ENCODE measurements around the gene SARDH. TPM values are rescaled to one million over a fixed set of nuclear protein-coding genes. Genes with fewer than 3 reads are reported as not detected.
A peak's percentile ranks its signal among the peaks of the same experiment; 100 is the strongest.

The SARDH gene
- total RNA-seq, 4 donors from 2014 or later: 0.47 to 5.0 (median 0.95) TPM

DNA sequence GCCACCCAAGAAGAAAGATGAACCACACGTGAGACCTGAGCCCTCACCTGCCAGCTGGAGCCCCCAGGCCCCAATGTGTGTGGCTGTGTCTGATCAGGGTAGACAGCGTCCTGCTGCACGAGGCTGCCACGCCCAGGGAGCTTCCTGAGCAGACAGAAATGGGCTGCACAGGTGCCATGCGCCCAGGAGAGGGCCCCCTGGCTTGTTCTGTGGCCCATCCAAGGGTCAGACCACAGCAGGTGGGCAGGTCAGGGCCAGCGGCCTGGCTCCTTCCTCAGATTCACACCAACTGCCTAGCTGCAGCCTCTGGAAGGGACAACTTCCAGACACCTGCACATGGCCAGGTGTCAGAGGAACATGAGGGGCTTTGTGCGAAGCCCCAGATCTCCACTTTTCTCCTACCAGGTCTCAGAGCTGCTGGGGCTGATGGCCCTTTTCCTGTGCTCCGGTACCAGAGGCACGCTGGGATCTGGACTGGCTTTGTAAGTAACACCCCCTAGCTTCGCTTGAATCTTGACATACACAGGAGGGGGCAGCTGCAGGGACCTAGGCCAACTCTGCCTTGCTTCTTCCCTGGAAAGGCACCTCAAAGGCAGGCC, 10.8 kb downstream of the SARDH start:
- TF ChIP-seq, protein P1, sequence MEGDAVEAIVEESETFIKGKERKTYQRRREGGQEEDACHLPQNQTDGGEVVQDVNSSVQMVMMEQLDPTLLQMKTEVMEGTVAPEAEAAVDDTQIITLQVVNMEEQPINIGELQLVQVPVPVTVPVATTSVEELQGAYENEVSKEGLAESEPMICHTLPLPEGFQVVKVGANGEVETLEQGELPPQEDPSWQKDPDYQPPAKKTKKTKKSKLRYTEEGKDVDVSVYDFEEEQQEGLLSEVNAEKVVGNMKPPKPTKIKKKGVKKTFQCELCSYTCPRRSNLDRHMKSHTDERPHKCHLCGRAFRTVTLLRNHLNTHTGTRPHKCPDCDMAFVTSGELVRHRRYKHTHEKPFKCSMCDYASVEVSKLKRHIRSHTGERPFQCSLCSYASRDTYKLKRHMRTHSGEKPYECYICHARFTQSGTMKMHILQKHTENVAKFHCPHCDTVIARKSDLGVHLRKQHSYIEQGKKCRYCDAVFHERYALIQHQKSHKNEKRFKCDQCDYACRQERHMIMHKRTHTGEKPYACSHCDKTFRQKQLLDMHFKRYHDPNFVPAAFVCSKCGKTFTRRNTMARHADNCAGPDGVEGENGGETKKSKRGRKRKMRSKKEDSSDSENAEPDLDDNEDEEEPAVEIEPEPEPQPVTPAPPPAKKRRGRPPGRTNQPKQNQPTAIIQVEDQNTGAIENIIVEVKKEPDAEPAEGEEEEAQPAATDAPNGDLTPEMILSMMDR (IDR thresholded peaks at IDR 0.05): no peak
- no peak for TF ChIP-seq POLR2A (IDR thresholded peaks at IDR 0.05)
- Histone ChIP-seq H3K36me3 (no peaks in the 10 kb centered on the region), H3K4me3 (no peak overlapping the region), H3K9me3 (no peaks in the 10 kb centered on the region), H3K27ac (no peak overlapping the region), H3K4me1 (no peaks in the 10 kb centered on the region), H3K27me3 (no peaks in the 10 kb centered on the region)
- DNase-seq: peak in 2 of 3 donors; percentile 13 to 59

DNA sequence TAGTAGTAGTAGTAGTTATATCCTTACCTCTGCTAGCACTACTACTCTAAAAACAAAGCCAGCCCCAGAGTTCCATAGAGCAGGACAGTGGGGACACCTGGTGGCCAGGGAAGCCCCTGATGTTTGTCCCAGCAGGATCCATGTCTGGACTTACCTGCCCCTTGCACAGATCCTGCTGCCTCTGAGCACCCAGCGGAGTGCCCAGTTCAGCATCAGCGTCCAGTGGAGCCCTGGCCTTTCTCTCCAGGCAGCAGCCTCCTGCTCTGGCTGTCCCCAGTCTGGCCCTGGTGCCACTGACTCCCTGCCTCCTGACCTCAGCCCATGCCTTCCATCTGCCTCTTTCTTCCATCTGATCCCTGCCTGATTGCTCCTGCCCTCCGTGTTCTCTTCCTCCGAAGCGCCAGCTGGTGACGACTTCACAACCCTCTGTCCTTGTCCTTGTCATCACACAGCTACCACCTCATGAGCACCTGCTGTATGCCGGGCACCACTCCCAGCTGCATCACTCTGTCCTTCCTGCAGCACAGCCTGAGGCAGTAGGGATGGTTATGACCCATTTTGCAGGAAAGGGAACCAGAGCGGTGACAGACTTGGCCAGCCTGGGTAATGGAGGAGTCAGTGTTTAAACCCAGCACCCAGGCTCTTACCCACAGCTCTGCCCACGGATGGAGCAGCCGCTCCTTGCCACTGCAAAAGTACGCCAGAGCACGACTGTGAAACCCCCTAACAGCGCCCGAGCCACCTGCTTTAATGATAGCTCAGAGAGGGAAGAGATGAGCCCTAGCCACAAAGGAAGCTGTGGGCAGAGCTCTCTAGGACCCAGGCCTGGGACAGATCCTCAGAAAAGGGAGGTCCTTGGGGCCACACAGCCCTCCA, 11.5 kb downstream of the SARDH start:
- DNase-seq: peak; percentile 15 to 63 (median 55)
- no peak overlapping the region for H3K27ac ChIP-seq
- H3K36me3 ChIP-seq: no peaks in the 10 kb centered on the region
- TF ChIP-seq POLR2A (IDR thresholded peaks at IDR 0.05): no peak
- TF ChIP-seq, protein P1 (IDR thresholded peaks at IDR 0.05): peak; percentile 10 to 43 (median 38)
- H3K9me3 ChIP-seq: no peaks in the 10 kb centered on the region
- H3K4me3 ChIP-seq: no peak overlapping the region
- H3K4me1 ChIP-seq: no peaks in the 10 kb centered on the region
- H3K27me3 ChIP-seq: no peaks in the 10 kb centered on the region

DNA sequence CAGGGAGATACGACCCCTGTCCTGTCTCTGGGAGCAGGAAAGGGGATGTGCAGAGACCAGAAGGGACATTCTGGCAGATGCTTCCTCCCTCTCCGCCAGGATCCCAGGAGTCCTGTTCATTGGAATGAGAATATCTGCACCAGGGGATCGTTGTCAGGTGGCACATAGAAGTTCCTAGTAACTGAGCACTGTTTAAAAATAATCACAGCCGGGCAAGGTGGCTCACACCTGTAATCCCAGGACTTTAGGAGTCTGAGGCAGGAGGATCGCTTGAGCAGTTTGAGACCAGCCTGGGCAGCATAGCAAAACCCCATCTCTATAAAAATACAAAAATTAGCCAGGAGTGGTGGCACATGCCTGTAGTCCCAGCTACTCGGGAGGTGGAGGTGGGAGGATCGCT, 12.3 kb downstream of the SARDH start:
- Histone ChIP-seq H3K4me1 (no peaks in the 10 kb centered on the region), H3K9me3 (no peaks in the 10 kb centered on the region), H3K4me3 (no peak overlapping the region), H3K27ac (no peak overlapping the region), H3K27me3 (no peaks in the 10 kb centered on the region), H3K36me3 (no peaks in the 10 kb centered on the region)
- TF ChIP-seq, protein P1 (IDR thresholded peaks at IDR 0.05): no peak
- no peak for TF ChIP-seq POLR2A (IDR thresholded peaks at IDR 0.05)
- no peak for DNase-seq

DNA sequence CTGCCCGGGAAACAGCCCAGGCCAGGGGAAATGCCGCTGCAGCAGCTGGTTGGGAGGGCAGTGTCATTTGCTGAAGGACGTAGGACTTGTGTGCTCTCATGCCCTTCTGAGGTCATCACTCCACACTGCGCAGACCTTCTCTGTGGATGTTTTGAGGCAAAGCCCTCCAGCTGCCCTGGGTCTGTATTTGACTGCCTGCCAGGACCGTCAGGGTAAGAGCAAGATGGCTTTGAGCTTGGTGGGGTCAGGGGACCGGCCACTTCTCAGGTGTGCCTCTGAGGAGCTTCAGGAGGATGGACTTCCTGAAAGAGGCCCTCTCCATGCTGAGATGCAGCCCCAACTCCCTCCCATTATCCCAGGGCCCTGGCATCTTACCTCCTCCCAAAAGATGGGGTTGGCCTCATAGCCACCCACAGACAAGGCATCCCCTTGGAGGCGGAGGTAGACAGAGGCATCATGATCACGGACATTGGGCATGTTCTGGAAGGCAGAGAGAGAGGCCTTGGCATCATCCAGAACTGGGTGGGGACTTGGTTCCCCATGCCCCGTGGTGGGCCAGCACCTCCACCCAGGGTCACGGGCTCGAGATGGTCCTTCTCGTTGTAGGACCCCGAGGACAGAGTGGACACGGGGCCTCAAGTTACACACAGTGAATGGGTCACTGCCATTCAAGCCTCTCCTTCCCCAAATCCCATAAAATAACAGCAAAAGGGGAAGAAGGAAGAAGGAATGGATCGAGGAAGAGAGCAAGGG, 19.4 kb downstream of the SARDH start:
- no peak for DNase-seq
- Histone ChIP-seq H3K9me3 (no peaks in the 10 kb centered on the region), H3K4me1 (no peaks in the 10 kb centered on the region), H3K27ac (no peak overlapping the region), H3K27me3 (no peaks in the 10 kb centered on the region), H3K36me3 (no peaks in the 10 kb centered on the region), H3K4me3 (no peak overlapping the region)
- TF ChIP-seq, protein P1 (IDR thresholded peaks at IDR 0.05): no peak
- TF ChIP-seq POLR2A (IDR thresholded peaks at IDR 0.05): no peak

DNA sequence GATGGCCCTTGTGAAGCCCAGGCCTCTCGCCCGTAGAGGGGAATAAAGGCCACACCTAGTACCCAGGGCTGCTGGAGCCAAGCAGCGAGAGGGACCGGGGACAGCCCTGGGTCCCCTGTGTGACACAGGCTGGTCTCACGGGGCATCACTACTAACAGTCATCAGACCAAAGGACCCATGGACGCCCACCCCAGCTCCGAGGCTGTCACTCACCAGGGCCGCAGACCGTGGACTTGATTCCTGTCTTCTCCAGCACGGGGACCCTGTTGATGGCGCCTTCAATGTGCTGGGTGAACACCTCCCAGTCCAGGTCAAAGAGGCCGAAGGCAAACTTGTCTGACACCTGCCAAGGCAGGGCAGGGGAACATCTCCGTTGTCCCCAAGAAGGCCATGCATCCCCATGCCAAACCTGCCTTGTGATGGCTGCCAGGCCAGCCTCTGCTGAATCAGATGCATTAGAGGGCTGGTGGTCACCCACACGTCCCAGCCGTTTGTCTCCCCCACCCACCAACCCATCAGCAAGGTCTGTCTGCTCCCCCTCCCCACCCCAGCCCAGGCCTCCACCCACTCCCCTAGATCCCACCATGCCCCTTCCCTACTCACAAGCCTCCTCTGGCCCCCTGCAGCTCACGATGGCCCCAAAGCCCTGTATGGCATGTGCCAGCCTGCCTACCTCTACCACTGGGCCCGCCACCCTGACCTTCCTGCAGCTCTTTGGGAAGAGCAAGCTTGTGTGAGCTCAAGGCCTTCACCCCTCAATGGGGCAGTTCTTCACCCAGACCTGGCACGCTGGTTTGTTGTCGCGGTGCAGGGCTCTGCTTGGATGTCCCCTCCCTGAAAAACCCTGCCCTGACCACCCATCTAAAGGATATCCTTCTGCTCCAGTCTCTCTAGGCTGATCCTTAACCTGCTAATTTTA, 20.8 kb downstream of the SARDH start:
- no peak for DNase-seq
- Histone ChIP-seq H3K27me3 (no peaks in the 10 kb centered on the region), H3K36me3 (no peaks in the 10 kb centered on the region), H3K4me3 (no peak overlapping the region), H3K4me1 (peaks cover 0 to 5% (median 0%) of the 10 kb centered on the region in 4 donors), H3K27ac (no peak overlapping the region), H3K9me3 (no peaks in the 10 kb centered on the region)
- TF ChIP-seq POLR2A (IDR thresholded peaks at IDR 0.05): no peak
- TF ChIP-seq, protein P1 (IDR thresholded peaks at IDR 0.05): no peak
